GM19099 (cell line): ENCODE results near the gene SORCS2.

ENCODE experiments used
- POLR2A ChIP-seq: IDR thresholded peaks from 3 replicates; pipeline ENCODE4 v1.6.1; 2011; ENCODE audit warnings: low read depth; ENCODE audit not compliant: insufficient read length; ENCODE audit errors: extremely low read depth

Gene SORCS2

DNA sequence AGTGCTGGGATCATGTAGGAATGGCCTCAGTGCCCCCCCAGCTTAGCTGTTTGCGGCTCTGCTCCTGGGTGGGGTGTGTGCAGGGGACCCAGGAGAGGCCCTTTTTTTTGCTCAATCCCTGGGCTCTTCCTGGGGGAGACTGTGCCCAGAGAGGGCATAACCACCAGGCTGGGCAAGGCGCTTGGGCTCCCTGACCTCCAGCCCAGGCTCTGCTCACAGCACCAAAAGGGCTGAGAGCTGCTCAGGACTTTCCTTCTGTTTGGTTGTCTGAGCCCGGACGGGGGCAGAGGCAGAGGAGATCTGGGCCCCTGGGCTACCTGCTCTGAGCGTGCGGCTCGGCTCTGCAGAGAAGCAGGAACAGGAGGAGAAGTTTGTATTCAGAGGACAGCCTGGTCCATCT is 177.7 kb downstream of the SORCS2 start:
- no peak for TF ChIP-seq POLR2A

DNA sequence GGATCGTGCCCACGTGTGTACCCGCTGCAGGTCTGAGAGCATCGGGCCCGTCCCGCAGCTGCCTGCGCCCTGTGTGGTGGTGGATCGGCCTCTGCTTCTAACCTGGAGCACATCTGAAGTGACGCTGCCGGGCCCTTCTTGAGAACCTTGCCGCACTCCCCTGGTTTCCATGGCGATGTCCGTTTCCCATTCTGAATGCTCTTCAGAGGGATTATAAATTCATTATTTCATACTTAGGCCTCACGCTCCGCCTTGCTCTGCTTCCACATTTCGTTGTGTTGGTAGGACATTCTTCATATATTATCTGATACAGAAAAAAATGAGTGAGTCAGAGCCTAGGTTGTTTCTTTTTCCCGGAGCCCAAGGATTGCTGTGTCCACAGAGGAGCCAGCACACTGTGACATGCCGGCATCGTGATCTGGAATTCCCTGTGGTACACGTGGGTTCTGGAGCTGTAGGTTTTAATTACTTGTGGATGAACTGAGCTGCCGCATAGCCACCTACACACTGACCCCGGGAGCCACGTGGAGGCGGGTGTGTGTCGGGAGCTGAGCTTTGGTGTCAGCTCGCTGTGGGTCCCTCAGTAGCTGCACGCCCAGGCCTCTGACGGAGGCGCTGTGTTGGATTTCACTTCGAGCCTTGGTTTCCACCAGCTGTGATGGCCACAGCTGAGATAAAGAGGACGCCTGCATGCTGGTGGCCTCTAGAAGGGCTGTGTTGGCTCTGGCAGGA is 179.0 kb downstream of the SORCS2 start:
- no peak for TF ChIP-seq POLR2A

DNA sequence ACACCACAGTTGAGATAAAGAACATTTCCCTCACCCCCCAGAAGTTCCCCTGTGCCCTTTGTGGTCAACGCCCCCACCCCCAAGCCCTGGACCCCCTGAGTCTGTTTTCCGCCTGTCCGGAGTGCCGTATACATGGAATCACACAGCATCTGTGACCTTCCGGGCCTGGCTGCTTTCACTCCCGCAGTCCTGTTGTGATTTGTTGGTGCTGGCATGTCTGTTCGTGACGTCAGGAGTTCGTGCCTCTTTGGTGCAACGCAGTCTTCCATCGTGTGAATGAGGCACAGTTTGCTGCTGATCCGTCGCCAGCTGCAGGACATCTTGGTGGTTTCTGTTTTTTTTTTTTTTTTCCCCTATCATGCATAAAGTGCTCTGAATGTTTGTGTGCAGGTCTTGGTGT is 180.3 kb downstream of the SORCS2 start:
- no peak for TF ChIP-seq POLR2A

DNA sequence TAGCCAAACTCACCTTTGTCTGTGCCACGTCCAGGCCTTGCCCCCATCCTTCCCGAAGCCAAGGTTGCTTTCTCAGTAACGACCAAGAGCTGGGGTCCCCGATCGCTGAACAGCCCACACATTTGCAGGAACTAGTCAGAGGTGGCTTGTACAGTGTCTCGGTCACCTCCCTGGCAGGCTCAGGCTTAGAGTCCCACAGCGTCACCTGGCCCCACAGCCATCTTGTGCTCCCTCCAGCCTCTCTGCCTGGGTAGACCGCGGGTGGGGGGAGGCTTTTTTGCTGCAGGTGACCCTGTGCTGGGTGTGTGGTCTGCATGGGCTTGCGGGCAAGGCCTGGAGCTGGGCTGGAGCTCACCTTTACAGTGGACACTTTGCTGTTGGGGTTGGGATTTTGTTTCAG is 182.2 kb downstream of the SORCS2 start:
- no peak for TF ChIP-seq POLR2A

DNA sequence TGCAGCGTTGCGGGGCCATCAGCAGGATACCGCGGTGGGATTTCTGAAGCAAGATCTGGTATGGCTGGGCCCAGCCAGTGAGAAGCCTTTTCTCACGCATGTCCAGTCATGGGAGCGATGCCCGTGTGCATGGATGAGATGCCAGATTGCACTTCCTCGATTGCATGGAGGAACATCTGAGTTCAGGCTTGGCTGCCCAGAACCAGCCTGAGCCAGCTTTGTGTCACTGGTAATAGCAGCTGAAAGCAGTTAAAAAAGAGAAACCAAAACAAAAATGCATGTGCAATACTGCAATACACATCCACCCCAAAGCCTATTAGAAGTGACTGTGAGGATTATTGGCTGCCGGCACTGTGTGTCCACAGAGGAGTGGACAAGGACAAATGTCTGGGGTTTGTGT is 183.1 kb downstream of the SORCS2 start:
- TF ChIP-seq POLR2A = no peak

DNA sequence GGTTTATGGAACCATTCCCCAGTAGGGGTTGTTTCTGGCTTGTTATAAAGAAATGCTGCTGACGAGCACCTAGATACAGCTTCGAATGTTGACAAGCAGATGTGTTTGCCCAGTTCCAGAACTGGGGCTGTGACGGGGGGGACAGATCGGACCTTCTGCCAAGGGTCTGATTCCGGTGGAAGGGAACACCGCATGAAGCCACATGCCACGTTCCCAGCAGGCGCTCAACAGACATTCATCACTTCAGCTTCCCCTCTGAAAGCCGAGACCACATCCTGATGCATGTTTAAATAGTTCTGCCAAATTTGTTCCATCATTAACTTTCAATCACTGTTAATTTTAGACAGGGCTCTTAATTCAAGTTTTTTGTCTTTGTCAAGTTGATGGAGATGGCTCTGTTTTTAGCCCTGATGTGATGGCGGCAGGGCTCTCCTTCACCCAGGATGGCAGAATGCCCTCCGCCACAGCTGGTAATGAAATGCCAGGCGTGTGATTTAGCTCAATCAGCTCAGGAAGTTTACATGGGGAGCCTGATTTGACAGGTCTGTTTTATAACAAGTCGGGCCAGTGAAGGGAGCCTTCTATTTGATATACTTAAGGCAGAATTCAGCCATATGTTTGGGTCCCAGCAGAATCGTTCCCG is 185.0 kb downstream of the SORCS2 start:
- TF ChIP-seq POLR2A = no peak

DNA sequence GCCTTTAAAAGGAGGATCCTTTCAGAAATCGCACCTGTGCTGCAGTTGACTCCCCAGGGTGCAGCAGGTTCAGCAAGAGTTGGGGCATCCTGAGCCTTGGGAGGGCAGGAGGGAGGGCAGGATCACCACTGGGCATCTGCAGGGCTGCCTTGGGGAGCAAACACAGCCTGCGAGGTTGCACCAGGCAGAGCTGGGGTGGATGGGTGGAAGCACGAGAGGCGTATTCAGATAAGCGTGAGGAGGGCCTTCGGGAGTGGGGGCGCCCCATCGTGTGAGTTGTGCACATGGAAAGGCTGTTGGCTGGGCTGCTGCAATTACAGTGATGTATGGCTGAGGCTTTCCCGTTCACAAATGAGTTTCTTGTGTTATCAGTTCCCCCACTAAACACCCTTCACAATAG is 186.8 kb downstream of the SORCS2 start:
- no peak for TF ChIP-seq POLR2A

DNA sequence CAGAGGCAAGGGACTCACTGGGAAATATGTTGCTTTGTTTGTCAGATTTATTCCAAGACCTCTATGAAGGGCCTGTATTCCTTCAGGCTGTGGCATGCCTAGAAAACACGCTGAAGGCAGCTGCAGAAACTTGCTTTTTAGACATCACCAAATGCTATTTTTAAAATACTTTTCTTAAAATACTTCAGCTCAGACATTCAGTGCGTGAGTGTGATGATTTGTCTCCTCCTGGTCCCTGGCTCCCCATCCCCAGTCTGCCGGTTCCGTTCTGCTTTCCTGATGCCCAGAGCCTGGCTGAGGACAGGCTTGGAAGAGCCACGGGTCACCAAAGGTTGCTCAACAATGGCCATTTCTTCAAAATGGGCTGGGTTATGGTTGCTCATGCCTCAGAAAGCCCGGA is 187.4 kb downstream of the SORCS2 start:
- no peak for TF ChIP-seq POLR2A

DNA sequence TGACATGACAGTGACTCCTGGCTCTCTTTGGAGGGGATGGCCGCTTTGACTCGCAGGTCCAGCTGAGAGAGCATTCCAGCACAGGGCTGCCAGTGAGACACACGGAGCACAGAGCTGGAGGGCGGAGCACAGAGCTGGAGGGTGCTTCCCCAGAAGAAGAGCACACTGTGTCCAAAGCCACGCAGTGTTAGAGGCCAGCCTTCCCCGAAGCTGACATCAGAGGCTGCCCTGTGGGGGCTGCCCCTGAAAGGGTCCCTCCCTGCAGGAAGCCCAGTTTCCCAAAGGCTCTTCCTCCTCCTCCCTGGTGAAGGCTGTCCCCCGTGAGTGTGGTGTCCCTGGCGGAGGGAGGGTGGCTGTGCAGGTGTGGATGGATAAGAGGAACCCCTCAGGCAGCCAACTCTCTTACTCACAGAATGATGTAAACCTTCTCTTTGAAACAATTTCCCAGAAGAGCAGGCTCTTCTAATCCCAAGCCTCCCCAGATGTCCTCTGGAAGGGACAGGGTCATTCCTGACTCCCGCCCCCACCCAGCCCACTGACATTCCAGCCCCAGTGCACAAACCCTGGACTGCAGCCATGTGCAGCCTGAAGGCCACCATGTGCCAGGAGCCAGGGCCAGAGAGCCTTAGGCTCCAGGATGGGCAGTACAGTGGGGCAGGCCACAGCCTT is 189.0 kb downstream of the SORCS2 start:
- TF ChIP-seq POLR2A = no peak

DNA sequence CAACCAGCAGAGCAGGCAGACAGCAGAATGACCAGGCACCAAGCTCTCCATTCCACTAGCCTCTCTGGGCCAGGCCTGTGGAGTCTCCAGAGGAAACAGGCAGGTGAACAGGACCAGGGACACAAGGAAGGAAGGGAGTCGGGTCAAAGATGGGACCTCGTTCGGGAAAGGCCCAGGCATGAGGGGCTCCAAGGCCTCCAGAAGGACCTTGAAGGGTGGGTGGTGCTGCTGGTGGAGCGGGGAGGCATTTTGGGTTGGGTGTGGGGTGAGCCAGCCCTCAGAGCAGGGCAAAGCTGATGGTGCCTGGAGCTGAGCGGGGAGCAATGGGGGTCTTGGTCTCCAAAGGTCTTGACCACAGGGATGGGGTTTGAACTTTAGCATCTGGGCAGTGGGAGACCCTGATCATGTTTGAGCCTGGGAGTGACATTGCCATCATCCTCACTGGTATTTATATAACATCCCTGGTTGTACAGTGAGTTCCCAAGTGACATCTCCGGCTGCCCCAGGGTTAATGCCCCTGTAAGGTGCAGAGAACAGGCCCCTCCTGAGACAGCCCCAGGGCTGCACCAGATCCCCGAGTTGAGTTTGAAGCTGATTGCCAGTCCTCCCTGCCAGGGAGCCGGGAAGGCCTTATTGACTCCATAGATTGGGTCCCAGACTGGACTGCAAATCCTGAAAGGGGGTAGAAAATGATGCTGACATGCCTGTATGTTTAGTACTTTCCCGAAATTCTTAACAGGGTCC is 189.7 kb downstream of the SORCS2 start:
- TF ChIP-seq POLR2A = no peak

DNA sequence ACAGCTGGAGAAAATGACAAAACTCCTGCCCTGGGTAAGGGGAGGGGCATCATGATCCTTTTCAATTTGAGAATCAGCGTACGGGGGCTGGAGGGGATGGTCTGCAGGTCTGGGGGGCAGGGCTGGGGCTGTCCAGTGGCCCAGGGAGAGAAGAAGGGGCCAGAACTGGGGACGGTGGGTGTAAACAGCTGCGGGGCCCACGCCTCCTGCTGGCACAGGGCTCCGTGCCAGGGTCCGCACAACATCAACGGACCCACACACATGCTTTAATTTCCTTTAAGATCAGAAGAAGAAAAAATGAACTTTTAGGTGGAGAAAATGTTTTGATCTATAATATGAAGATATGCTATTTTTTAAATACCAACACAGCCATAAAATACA is 190.3 kb downstream of the SORCS2 start:
- no peak for TF ChIP-seq POLR2A

DNA sequence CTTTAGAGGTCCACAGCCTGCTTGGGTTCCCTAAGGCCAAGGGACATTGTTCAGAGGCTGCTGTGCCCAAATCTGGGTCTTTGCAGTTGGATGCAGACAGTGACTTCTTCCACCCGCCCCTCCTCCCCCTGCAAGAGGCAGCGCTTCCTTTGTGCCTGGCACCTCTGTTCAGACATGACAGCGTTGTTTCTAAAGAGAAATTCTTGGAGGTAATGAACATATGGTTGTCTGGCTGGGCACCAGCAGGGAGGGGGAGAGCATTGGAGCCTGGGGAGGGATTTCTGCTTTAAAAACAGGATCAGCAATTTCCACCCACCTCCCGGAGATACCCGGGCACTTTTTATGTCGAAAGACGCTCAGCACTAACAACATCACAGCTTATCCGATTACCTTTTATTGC is 190.9 kb downstream of the SORCS2 start:
- TF ChIP-seq POLR2A = no peak

DNA sequence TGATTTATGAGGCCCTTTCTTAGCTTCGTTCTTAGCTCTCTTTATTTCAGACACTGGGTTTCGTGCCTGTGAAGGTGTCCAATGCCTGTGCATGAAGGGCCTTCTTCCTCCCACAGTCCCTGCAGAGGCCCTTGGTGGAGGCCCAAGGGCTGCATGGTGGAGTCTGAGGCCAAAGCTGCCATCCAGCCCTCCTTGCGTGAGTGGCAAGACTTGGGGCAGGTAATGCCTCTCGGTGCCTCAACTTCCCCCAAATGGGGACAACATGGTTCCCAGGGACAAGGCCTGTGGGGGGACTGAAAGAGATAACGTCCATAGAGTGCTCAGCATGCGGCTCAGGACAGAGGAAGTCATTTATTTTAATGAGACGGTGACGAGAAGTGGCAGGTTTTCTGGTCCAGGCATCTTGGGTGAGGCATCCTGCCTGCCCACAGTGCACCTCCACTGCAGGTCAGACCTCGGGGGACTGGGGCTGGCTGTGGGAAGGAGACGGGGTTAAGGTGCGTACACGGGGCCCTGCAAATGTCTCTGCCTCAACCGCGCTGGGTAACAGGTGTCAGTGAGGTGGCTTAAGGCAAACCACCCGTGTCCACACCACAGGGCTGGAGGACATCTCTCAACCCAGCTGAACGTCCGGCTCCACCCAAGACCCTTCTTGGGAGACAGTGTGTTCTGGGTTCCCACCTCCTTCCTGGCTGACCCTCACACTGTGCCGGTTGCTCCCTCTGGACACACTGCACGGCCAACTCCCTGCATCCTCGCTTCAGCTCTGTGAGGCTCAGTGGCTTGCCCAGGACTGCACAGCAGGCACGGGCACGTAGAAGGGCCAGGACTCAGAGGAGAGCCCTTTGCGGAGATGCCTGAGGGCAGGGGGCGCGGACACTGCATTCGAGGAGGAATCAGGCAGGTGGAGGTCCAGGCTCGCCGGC is 191.9 kb downstream of the SORCS2 start:
- TF ChIP-seq POLR2A = no peak
